ENCODE results near the gene ZFAND5.

Gene ZFAND5

DNA sequence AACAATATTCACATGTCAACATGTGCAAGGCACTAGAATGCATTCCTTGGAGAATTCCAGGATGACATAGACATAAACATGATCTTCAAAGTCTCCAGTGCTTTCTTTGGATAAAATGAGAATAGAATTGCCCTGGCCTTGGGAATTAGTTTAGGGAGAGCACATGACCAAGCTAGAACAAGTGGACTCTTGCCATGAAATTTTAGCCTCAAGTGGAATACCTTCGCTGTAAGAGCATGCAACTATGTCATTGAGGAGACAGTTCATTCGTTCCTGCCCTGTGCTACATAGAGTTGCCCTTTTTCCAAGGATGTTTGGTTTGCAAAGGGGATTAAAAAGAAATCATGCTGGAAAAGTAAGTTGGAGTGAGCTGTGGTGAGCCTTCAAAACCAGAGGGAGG lies 42.7 kb downstream of the ZFAND5 start:
- DNase-seq = no peak

- peak; percentile 18 to 38 for DNase-seq
Observed at GRCh38 chr9:72315510-72316311, 49.3 kb downstream of the ZFAND5 start.

DNA sequence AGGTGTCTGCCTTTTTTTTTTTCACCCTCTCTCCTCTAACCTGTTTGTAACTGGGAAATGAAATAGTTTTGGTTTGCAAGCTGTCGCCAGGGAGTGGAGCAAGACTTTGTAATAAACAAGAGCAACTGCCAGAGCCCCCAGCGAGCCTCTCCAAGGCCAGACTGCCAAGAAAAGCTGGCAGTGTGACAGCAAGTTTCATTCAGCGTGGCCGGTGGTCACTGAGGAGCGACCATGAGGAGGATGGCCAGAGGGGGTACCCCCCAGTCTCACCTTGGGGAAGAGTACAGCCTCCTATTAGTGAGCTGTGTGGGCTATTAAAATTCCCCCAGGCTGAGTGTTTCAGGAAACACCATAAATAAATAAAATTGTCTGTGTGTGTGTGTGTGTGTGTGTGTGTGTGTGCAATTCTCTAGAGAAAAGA lies 49.9 kb downstream of the ZFAND5 start:
- DNase-seq = peak; percentile 22 to 48

DNA sequence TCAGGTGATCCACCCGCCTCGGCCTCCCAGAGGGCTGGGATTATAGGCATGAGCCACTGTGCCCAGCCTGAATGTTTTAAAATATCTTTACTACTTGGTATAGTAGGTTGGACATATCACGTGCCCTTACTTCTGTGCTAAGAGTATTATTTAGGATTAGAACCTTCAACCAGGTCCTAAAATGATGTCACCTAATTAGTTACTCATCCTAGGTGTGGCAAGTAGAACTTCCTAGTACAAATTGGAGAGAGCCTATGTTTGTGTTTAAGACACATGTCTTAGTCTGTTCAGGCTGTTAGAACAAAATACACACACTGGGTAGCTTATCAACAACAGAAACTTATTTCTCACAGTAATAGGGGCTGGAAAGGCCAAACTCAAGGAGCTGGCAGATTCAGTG lies 51.5 kb downstream of the ZFAND5 start:
- DNase-seq = no peak

DNA sequence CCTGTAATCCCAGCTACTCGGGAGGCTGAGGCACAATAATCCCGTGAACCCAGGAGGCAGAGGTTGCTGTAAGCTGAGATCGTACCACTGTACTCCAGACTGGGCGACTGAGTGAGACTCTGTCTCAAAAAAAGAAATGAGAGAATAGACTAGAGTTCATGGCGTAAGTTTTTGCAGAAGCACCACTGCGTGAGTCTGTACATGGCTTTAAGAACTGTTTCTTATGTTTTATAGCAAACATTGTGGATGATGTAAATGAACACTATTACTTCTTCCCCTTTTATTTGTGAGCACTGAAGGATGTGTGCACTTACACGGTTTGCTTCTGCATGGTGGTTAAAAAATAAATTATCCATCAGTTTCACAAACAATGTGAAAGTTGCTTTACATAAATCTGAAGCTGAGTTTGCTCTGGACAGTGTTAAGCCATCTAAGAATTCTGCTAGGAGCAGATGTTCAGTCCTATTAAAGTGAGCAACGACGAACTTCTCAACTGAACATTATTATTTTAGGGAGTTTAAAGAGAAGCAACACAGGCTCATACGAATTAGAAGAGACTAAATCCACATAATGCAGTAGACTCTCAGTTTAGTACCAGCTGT lies 52.5 kb downstream of the ZFAND5 start:
- no peak for DNase-seq

DNA sequence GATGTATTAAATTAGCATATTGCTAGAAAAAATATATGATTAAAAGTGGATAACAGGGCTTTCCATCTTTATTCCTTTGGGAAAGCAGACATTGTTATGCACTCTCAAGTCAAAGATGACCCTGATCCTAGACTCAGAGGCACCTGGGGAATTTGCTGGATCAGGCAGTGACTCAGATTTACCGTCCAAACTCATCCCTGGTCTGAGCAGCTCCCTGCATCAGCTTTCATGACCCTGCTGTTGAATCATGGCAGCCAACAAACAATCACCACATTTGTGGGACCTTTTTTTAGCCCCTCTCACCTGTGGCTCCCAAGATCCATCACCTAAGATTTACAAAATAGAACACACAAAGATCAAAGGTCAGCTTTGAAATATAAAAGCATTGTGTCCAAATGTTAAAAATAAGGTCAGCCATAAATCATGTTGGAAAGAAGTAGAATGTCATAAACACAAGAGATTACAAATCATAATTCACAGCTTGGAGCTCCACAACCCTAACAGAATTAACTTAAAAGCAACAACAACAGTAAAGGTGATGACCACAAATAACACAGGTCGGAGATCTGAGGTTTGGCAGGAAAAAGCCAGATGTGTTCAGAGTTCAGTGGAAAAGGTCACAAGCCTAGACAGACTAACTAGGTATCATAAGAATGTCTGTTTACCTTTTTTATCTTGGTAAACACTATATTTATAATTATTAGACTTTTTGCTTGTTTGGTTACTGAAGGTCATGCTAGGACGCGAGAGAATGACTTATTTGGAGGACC lies 55.5 kb downstream of the ZFAND5 start:
- no peak for DNase-seq

GRCh38 chr9:72306761-72307160 lies 58.2 kb downstream of the ZFAND5 start:
- DNase-seq = no peak

GRCh38 chr9:72305707-72306106 lies 59.3 kb downstream of the ZFAND5 start:
- DNase-seq = no peak

DNA sequence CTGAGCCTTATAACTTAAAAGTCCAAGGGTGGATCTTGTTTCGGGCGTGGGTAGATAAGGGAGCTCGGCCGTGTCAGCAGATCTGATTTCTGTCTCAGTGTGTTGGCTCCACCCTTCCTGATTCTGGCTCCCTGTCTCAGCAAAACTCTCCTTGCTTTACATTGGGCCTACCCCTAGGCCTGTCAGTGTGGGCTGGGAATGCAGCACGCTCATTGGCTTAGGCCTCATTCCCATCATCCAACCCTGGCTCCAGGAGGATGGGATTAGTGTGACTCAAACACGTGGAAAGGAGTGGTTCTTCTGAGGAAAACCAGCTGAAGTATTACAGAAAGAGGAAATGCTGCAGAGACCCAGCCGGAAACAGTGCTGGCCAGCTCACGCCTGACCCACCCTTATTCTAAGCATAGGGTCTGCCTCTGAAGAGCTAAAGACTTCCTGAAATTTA lies 59.9 kb downstream of the ZFAND5 start:
- no peak for DNase-seq

DNA sequence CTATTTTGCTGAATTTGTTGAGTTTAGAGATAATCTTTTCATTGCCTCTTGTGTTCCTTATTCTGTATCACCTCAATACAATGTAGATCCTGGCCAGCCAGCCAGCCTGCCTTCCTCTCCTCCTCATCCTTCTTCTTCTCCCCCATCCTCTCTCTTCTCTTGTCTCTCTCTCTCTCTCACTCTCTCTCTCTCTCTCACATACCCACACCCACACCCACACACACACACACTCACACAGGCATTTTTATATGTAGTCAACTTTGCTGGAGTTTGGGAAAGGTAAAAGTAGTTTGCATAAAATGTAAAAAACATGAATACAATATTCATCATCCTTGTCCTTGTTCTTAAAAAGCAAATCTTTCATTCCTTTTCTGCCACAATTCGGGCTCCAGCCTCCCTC lies 60.5 kb downstream of the ZFAND5 start:
- DNase-seq = no peak
